HepG2 (cell line): ENCODE results near the gene FMNL2. TPM values are rescaled to one million over a fixed set of nuclear protein-coding genes. Genes with fewer than 3 reads are reported as not detected.

ENCODE experiments used
- ATF4 ChIP-seq, 2 experiments: fragments of 450-650 bp in 1 of 2; sonication (generic) in 1 of 2; formaldehyde crosslinking; IDR thresholded peaks; 2 replicates each; pipeline versions ENCODE4 v1.5.0 to v1.8.0; 2020 to 2022; ENCODE audit warnings: mild to moderate bottlenecking in 1 of 2, missing genetic modification reagents in 1 of 2
- BHLHE40 ChIP-seq: IDR thresholded peaks from 2 replicates; pipeline ENCODE4 v1.6.1; 2011; ENCODE audit warnings: low read length, improper control_type of control experiment
- CC2D1A ChIP-seq: sonication (generic); formaldehyde crosslinking; IDR thresholded peaks from 2 replicates; pipeline ENCODE4 v1.8.1; 2023; ENCODE audit warnings: mild to moderate bottlenecking, missing genetic modification reagents
- PRDM4 ChIP-seq: sonication (generic); formaldehyde crosslinking; IDR thresholded peaks from 2 replicates; pipeline ENCODE4 v1.9.0; 2021; ENCODE audit warnings: missing genetic modification reagents, borderline replicate concordance
- RNF219 ChIP-seq: sonication (generic); formaldehyde crosslinking; IDR thresholded peaks from 2 replicates; pipeline ENCODE4 v1.5.0; 2020; ENCODE audit warnings: mild to moderate bottlenecking, missing genetic modification reagents
- SRY ChIP-seq: sonication (generic); formaldehyde crosslinking; IDR thresholded peaks from 2 replicates; pipeline ENCODE4 v1.8.0; 2022; ENCODE audit warnings: mild to moderate bottlenecking, missing genetic modification reagents
- ZBTB7B ChIP-seq: sonication (generic); formaldehyde crosslinking; IDR thresholded peaks from 2 replicates; pipeline ENCODE4 v1.4.0; 2020; ENCODE audit warnings: missing genetic modification reagents
- ZNF639 ChIP-seq: conservative IDR thresholded peaks from 2 replicates; pipeline ENCODE4 v1.6.1; 2018; ENCODE audit warnings: missing genetic modification reagents
- ZNF704 ChIP-seq: sonication (generic); formaldehyde crosslinking; IDR thresholded peaks from 2 replicates; pipeline ENCODE4 v1.8.1; 2023; ENCODE audit warnings: mild to moderate bottlenecking, inconsistent platforms, moderate library complexity, missing genetic modification reagents, borderline replicate concordance
- ZSCAN22 ChIP-seq: sonication (generic); formaldehyde crosslinking; IDR thresholded peaks from 2 replicates; pipeline ENCODE4 v1.4.0; 2020; ENCODE audit warnings: mild to moderate bottlenecking, missing genetic modification reagents
- polyA plus RNA-seq, 8 experiments: library from polyadenylated mRNA; depleted of rRNA in 3 of 8; stranded (reverse) in 7 of 8; unstranded in 1 of 8; fragments of >200 nt; fragmentation: Illumina TruSeq in 4 of 8; extraction: Trizol in 4 of 8; gene quantifications; 2 replicates each; pipeline versions ENCODE4 v1.2.1 to v1.2.3, GENCODE V29; 2011 to 2016; ENCODE audit warnings: low read depth in 4 of 8, missing spikeins in 1 of 8, mixed read lengths in 1 of 8; ENCODE audit not compliant: insufficient read depth in 1 of 8
- total RNA-seq, 5 experiments: library from RNA; depleted of rRNA; stranded (reverse); fragments of >200 nt; fragmentation: Illumina TruSeq; extraction: Trizol; gene quantifications; 2 replicates each; pipeline ENCODE4 v1.2.3, GENCODE V29; 2016; ENCODE audit warnings: low read depth in 1 of 5

Gene FMNL2
- total and polyA plus RNA-seq, 2 of the 13 experiments (the other 11 are each of a cell fraction or from before 2014, with no cell fraction given) = 66.5 to 67.7 TPM

- no peak for TF ChIP-seq BHLHE40
- TF ChIP-seq RNF219 (CRISPR knock-in tag) = no peak
- TF ChIP-seq ZNF704 (CRISPR knock-in tag) = no peak; the same call in 1 of the 2 replicates
- TF ChIP-seq ATF4 (CRISPR knock-in tag; IDR thresholded peaks at IDR 0.05) = no peak
- TF ChIP-seq SRY (CRISPR knock-in tag) = no peak
- TF ChIP-seq PRDM4 (CRISPR knock-in tag) = no peak
- no peak for TF ChIP-seq CC2D1A (CRISPR knock-in tag)
- no peak for TF ChIP-seq ZSCAN22 (CRISPR knock-in tag)
- TF ChIP-seq ZNF639 (CRISPR knock-in tag) = no peak
- TF ChIP-seq ZBTB7B = no peak
Measured at GRCh38 chr2:152425765-152426727, 91.1 kb downstream of the FMNL2 start (continued).
